GM23338 (cell line): ENCODE data around the gene C15orf40. TPM values are rescaled to one million over a fixed set of nuclear protein-coding genes. Genes with fewer than 3 reads are reported as not detected.

Experiments
- ATAC-seq: fragments of 200-7000 bp; cut with Tn5 transposase; 3 replicates; pipeline ENCODE4 v1.9.1; 2020
- DNase-seq: peaks from one replicate; pipeline ENCODE4 v3.0.0-alpha.2; 2015; ENCODE audit warnings: low spot score
- H2AFZ ChIP-seq: fragments of 200-600 bp; sonication (generic); 2 replicates; pipeline ENCODE4 v1.8.0; 2016; ENCODE audit warnings: antibody characterized with exemption, mild to moderate bottlenecking, moderate library complexity
- H3F3A ChIP-seq: fragments of 200-600 bp; sonication (generic); replicated peaks from 2 replicates; pipeline ENCODE4 v1.8.0; 2017; ENCODE audit warnings: antibody characterized with exemption, mixed run types, low read depth
- H3K27ac ChIP-seq: fragments of 200-600 bp; sonication (generic); 2 replicates; pipeline ENCODE4 v1.6.1; 2016; ENCODE audit warnings: low read depth
- H3K27me3 ChIP-seq: fragments of 200-600 bp; sonication (generic); 2 replicates; pipeline ENCODE4 v1.8.0; 2016; ENCODE audit warnings: mild to moderate bottlenecking, mixed run types, moderate library complexity; ENCODE audit not compliant: insufficient read depth
- H3K36me3 ChIP-seq: fragments of 200-600 bp; sonication (generic); 2 replicates; pipeline ENCODE4 v1.8.0; 2016; ENCODE audit warnings: mild to moderate bottlenecking; ENCODE audit not compliant: insufficient read depth
- H3K4me1 ChIP-seq: fragments of 200-600 bp; sonication (generic); 2 replicates; pipeline ENCODE4 v1.8.0; 2016; ENCODE audit warnings: mild to moderate bottlenecking, moderate library complexity; ENCODE audit not compliant: insufficient read depth
- H3K4me2 ChIP-seq: fragments of 200-600 bp; sonication (generic); 2 replicates; pipeline ENCODE4 v1.7.1; 2017; ENCODE audit warnings: mixed run types
- H3K4me3 ChIP-seq: fragments of 200-600 bp; sonication (generic); 2 replicates; pipeline ENCODE4 v1.6.1; 2016; ENCODE audit warnings: mixed run types
- H3K79me2 ChIP-seq: fragments of 200-600 bp; sonication (generic); replicated peaks from 2 replicates; pipeline ENCODE4 v1.8.0; 2017; ENCODE audit warnings: mild to moderate bottlenecking; ENCODE audit not compliant: insufficient read depth
- H3K9me2 ChIP-seq: fragments of 200-600 bp; sonication (generic); 2 replicates; pipeline ENCODE4 v1.8.0; 2017; ENCODE audit not compliant: insufficient read depth
- H4K20me1 ChIP-seq: fragments of 200-600 bp; sonication (generic); replicated peaks from 2 replicates; pipeline ENCODE4 v1.8.0; 2017; ENCODE audit warnings: mild to moderate bottlenecking; ENCODE audit not compliant: insufficient read depth
- H3K27ac Mint-ChIP-seq: 2 replicates; pipeline ENCODE4 v1.8.0; 2020; ENCODE audit warnings: inconsistent platforms, mild to moderate bottlenecking, moderate library complexity, mixed read lengths
- H3K27me3 Mint-ChIP-seq: 3 replicates; pipeline ENCODE4 v1.8.0; 2022; ENCODE audit warnings: low read depth, mild to moderate bottlenecking, moderate library complexity, mixed read lengths, inconsistent platforms; ENCODE audit not compliant: insufficient read depth, poor library complexity
- H3K36me3 Mint-ChIP-seq: 3 replicates; pipeline ENCODE4 v1.8.0; 2021; ENCODE audit warnings: low read depth, mild to moderate bottlenecking, inconsistent platforms, moderate library complexity, mixed read lengths
- H3K4me1 Mint-ChIP-seq: 3 replicates; pipeline ENCODE4 v1.8.0; 2020; ENCODE audit warnings: mild to moderate bottlenecking, inconsistent platforms, mixed read lengths
- H3K4me3 Mint-ChIP-seq: 3 replicates; pipeline ENCODE4 v1.8.0; 2021; ENCODE audit warnings: moderate library complexity, mild to moderate bottlenecking, inconsistent platforms, mixed read lengths
- H3K9me3 Mint-ChIP-seq: 3 replicates; pipeline ENCODE4 v1.8.0; 2020; ENCODE audit warnings: moderate library complexity, mild to moderate bottlenecking, inconsistent platforms, mixed read lengths
- CTCF ChIP-seq, 2 experiments: fragments of 200-600 bp in 1 of 2; sonication (generic) in 1 of 2; conservative IDR thresholded peaks; 2 replicates each; pipeline versions ENCODE4 v1.5.1 to v1.6.1; 2016 to 2017; ENCODE audit warnings: antibody characterized with exemption in 2 of 2, low read depth in 2 of 2, mild to moderate bottlenecking in 2 of 2, moderate library complexity in 1 of 2
- ETS1 ChIP-seq: IDR thresholded peaks from 2 replicates; pipeline ENCODE4 v1.6.1; 2016; ENCODE audit warnings: antibody characterized with exemption
- EZH2 ChIP-seq: fragments of 200-600 bp; sonication (generic); IDR thresholded peaks from one replicate; pipeline ENCODE4 v1.8.0; 2017; ENCODE audit warnings: antibody characterized with exemption, mild to moderate bottlenecking, low read depth; ENCODE audit not compliant: unreplicated experiment
- EZH2phosphoT487 ChIP-seq: fragments of 200-600 bp; sonication (generic); IDR thresholded peaks from one replicate; pipeline ENCODE4 v1.8.1; 2018; ENCODE audit warnings: antibody characterized with exemption; ENCODE audit not compliant: unreplicated experiment
- JUNB ChIP-seq: IDR thresholded peaks from one replicate; pipeline ENCODE4 v1.6.1; 2016; ENCODE audit warnings: antibody characterized with exemption; ENCODE audit not compliant: unreplicated experiment
- NANOG ChIP-seq: IDR thresholded peaks from 2 replicates; pipeline ENCODE4 v1.6.1; 2016; ENCODE audit warnings: antibody characterized with exemption, borderline replicate concordance
- POLR2AphosphoS5 ChIP-seq: IDR thresholded peaks from 2 replicates; pipeline ENCODE4 v1.6.1; 2016; ENCODE audit warnings: antibody characterized with exemption, low read depth
- STAT1 ChIP-seq: IDR thresholded peaks from one replicate; pipeline ENCODE4 v1.6.1; 2016; ENCODE audit warnings: antibody characterized with exemption; ENCODE audit not compliant: unreplicated experiment
- ZNF114 ChIP-seq: fragments of 250-450 bp; sonication (Bioruptor Pico); IDR thresholded peaks from 2 replicates; pipeline ENCODE4 v1.5.0; 2020; ENCODE audit warnings: mild to moderate bottlenecking, moderate library complexity
- ZNF331 ChIP-seq: fragments of 250-450 bp; sonication (Bioruptor Pico); IDR thresholded peaks from 2 replicates; pipeline ENCODE4 v1.5.0; 2020; ENCODE audit warnings: low read depth, mild to moderate bottlenecking, moderate library complexity
- ZNF462 ChIP-seq: fragments of 250-450 bp; sonication (Bioruptor Pico); IDR thresholded peaks from 2 replicates; pipeline ENCODE4 v1.5.0; 2020; ENCODE audit warnings: mild to moderate bottlenecking, moderate library complexity
- polyA plus RNA-seq: library from polyadenylated mRNA; unstranded; fragments of >200 nt; fragmentation: Nextera tagmentation; extraction: Ambion mirVana; gene quantifications from 2 replicates; pipeline ENCODE4 v1.2.1, GENCODE V29; 2016
- total RNA-seq: library from RNA; depleted of rRNA; stranded (reverse); fragments of >200 nt; shearing (Covaris generic); gene quantifications from 2 replicates; pipeline ENCODE4 v1.2.3, GENCODE V29; 2014

Gene C15orf40
- total and polyA plus RNA-seq, 2 experiments from 2014 or later, result 7.3 to 26.3 TPM

GRCh38 chr15:83039206-83039605 lies 27.8 kb upstream of the C15orf40 start:
- no peaks in the 10 kb centered on the region for H3F3A ChIP-seq
- no peaks in the 10 kb centered on the region for H3K4me1 ChIP-seq
- Mint-ChIP-seq H3K36me3 (peaks cover 52% of the 10 kb centered on the region), H3K27ac (no peak overlapping the region), H3K4me3 (no peak overlapping the region), H3K4me1 (no peaks in the 10 kb centered on the region), H3K27me3 (peaks cover 2% of the 10 kb centered on the region), H3K9me3 (no peaks in the 10 kb centered on the region)
- H3K9me2 ChIP-seq, result no peaks in the 10 kb centered on the region
- no peak for TF ChIP-seq POLR2AphosphoS5
- no peak for TF ChIP-seq NANOG
- no peak for TF ChIP-seq EZH2phosphoT487
- TF ChIP-seq STAT1, result no peak
- no peak for TF ChIP-seq CTCF (conservative IDR thresholded peaks at IDR 0.05; ENCODE audit: low read depth in 2 of 2)
- TF ChIP-seq EZH2, result no peak
- no peak for TF ChIP-seq JUNB
- TF ChIP-seq ETS1, result no peak
- TF ChIP-seq ZNF331, result no peak
- no peak for TF ChIP-seq ZNF114 (CRISPR knock-in tag)
- H3K4me2 ChIP-seq, result no peak overlapping the region
- no peak for ATAC-seq
- H4K20me1 ChIP-seq, result peaks cover 35% of the 10 kb centered on the region
- peaks cover 18% of the 10 kb centered on the region for H3K36me3 ChIP-seq
- H3K79me2 ChIP-seq, result peaks cover 93% of the 10 kb centered on the region
- H3K4me3 ChIP-seq, result no peak overlapping the region
- H3K27me3 ChIP-seq, result no peaks in the 10 kb centered on the region
- no peak overlapping the region for H3K27ac ChIP-seq
- DNase-seq, result no peak
- no peak overlapping the region for H2AFZ ChIP-seq

- Mint-ChIP-seq H3K27ac (no peak overlapping the region), H3K9me3 (no peaks in the 10 kb centered on the region; the same call in 2 of the 3 replicates)
- TF ChIP-seq ZNF331 (no peak), EZH2phosphoT487 (no peak), STAT1 (no peak), ETS1 (no peak), ZNF462 (no peak), JUNB (no peak)
Measured at GRCh38 chr15:83036253-83036652, 24.8 kb upstream of the C15orf40 start.

More at GRCh38 chr15:83036253-83036652, 24.8 kb upstream of the C15orf40 start:
- no peaks in the 10 kb centered on the region for H3K4me1 ChIP-seq
- H3K36me3 Mint-ChIP-seq, result peaks cover 54% of the 10 kb centered on the region
- H2AFZ ChIP-seq, result no peak overlapping the region
- H3K27me3 Mint-ChIP-seq, result no peaks in the 10 kb centered on the region
- DNase-seq, result no peak
- H3K4me3 Mint-ChIP-seq, result no peak overlapping the region
- H3K4me2 ChIP-seq, result no peak overlapping the region
- ATAC-seq, result no peak
- peaks cover 31% of the 10 kb centered on the region for H4K20me1 ChIP-seq
- no peaks in the 10 kb centered on the region for H3F3A ChIP-seq
- no peaks in the 10 kb centered on the region for H3K4me1 Mint-ChIP-seq
- H3K27me3 ChIP-seq, result no peaks in the 10 kb centered on the region
- peaks cover 12% of the 10 kb centered on the region; the same call in 1 of the 2 replicates for H3K36me3 ChIP-seq
- H3K27ac ChIP-seq, result no peak overlapping the region
- H3K4me3 ChIP-seq, result no peak overlapping the region
- H3K9me2 ChIP-seq, result no peaks in the 10 kb centered on the region
- H3K79me2 ChIP-seq, result peaks cover 93% of the 10 kb centered on the region
